ENCODE measurements around the gene ABHD15.

GRCh38 chr17:29544066-29544465 lies 22.8 kb downstream of the ABHD15 start:
- TF ChIP-seq POLR2AphosphoS5 (IDR thresholded peaks at IDR 0.05) (no peak), CTCF (IDR thresholded peaks at IDR 0.05; ENCODE audit: poor library complexity, severe bottlenecking) (no peak), EZH2 (IDR thresholded peaks at IDR 0.05; ENCODE audit: borderline replicate concordance, insufficient read depth, low read length, poor library complexity, severe bottlenecking) (no peak), RAD21 (conservative IDR thresholded peaks at IDR 0.05) (no peak), REST (IDR thresholded peaks at IDR 0.05; ENCODE audit: borderline replicate concordance) (no peak), TAF1 (IDR thresholded peaks at IDR 0.05; ENCODE audit: low read depth) (no peak), EP300 (conservative IDR thresholded peaks at IDR 0.05; ENCODE audit: poor library complexity, severe bottlenecking) (no peak), MXI1 (conservative IDR thresholded peaks at IDR 0.05; ENCODE audit: poor library complexity, severe bottlenecking) (no peak)
